Stimulated activated CD4-positive, alpha-beta T cell treated with anti-CD3 and anti-CD28 coated beads, Interleukin-12 subunit alpha, Interleukin-12 subunit beta, amount 100 ng/mL, for 48 hours (primary cell): Measurements from ENCODE around the gene IL1RAPL1.
A peak's percentile ranks its signal among the peaks of the same experiment; 100 is the strongest.

Experiments
- DNase-seq, 3 donors: peaks; one replicate each; pipeline ENCODE4 v3.0.0-alpha.2; 2020; ENCODE audit warnings: low read depth in 2 of 3, low spot score in 1 of 3

Gene IL1RAPL1

GRCh38 chrX:28626515-28626914, 39.3 kb downstream of the IL1RAPL1 start:
- no peak for DNase-seq

- DNase-seq, result no peak
Measured at GRCh38 chrX:28628120-28628519, 40.9 kb downstream of the IL1RAPL1 start.

- no peak for DNase-seq
Measured at GRCh38 chrX:28638775-28639174, 51.5 kb downstream of the IL1RAPL1 start.

- no peak for DNase-seq
Measured at GRCh38 chrX:28639451-28639850, 52.2 kb downstream of the IL1RAPL1 start.

GRCh38 chrX:28649541-28649940, 62.3 kb downstream of the IL1RAPL1 start:
- DNase-seq, result no peak

- no peak for DNase-seq
Measured at GRCh38 chrX:28651186-28651585, 63.9 kb downstream of the IL1RAPL1 start.

GRCh38 chrX:28659269-28659668, 72.0 kb downstream of the IL1RAPL1 start:
- DNase-seq, result peak in 1 of 3 donors; percentile 2

- DNase-seq, result no peak
Measured at GRCh38 chrX:28665778-28666177, 78.5 kb downstream of the IL1RAPL1 start.

GRCh38 chrX:28668303-28668702, 81.1 kb downstream of the IL1RAPL1 start:
- no peak for DNase-seq

GRCh38 chrX:28668957-28669356, 81.7 kb downstream of the IL1RAPL1 start:
- no peak for DNase-seq

GRCh38 chrX:28670074-28670473, 82.8 kb downstream of the IL1RAPL1 start:
- no peak for DNase-seq

GRCh38 chrX:28675173-28675572, 87.9 kb downstream of the IL1RAPL1 start:
- DNase-seq, result no peak

GRCh38 chrX:28693101-28693500, 105.9 kb downstream of the IL1RAPL1 start:
- DNase-seq, result no peak

- no peak for DNase-seq
Measured at GRCh38 chrX:28697732-28698131, 110.5 kb downstream of the IL1RAPL1 start.

GRCh38 chrX:28701222-28701621, 114.0 kb downstream of the IL1RAPL1 start:
- no peak for DNase-seq

GRCh38 chrX:28706964-28707363, 119.7 kb downstream of the IL1RAPL1 start:
- no peak for DNase-seq

GRCh38 chrX:28709421-28709820, 122.2 kb downstream of the IL1RAPL1 start:
- no peak for DNase-seq

- no peak for DNase-seq
Measured at GRCh38 chrX:28717864-28718263, 130.6 kb downstream of the IL1RAPL1 start.

- DNase-seq, result no peak
Measured at GRCh38 chrX:28718450-28718849, 131.2 kb downstream of the IL1RAPL1 start.

- no peak for DNase-seq
Measured at GRCh38 chrX:28719620-28720019, 132.4 kb downstream of the IL1RAPL1 start.

- DNase-seq, result no peak
Measured at GRCh38 chrX:28752330-28752729, 165.1 kb downstream of the IL1RAPL1 start.

GRCh38 chrX:28756175-28756574, 168.9 kb downstream of the IL1RAPL1 start:
- DNase-seq, result no peak

- DNase-seq, result no peak
Measured at GRCh38 chrX:28756647-28757046, 169.4 kb downstream of the IL1RAPL1 start.

GRCh38 chrX:28757290-28757689, 170.0 kb downstream of the IL1RAPL1 start:
- no peak for DNase-seq
